H1 (cell line): ENCODE results near the gene NRXN2. TPM values are rescaled to one million over a fixed set of nuclear protein-coding genes. Genes with fewer than 3 reads are reported as not detected.

Experiments
- CTCF ChIA-PET: fragments of 300-600 bp; sonication (Branson Sonifier 250); formaldehyde crosslinking; loops from one replicate; lab custom pipeline; 2021; ENCODE audit not compliant: partially characterized antibody; lab: Charles Lee
- POLR2A ChIA-PET: fragments of 300-600 bp; sonication (Branson Sonifier 250); formaldehyde crosslinking; loops from one replicate; lab custom pipeline; 2021; ENCODE audit warnings: inconsistent platforms; ENCODE audit not compliant: partially characterized antibody; lab: Charles Lee
- DNase-seq, 2 experiments: peaks; one replicate each; pipeline versions ENCODE4 v3.0.0 to v3.0.0-alpha.2; 2010 to 2022; ENCODE audit warnings: low spot score in 2 of 2, low read depth in 1 of 2, mixed read lengths in 1 of 2
- FAIRE-seq: peaks from 2 replicates; lab custom pipeline; 2011; peaks lifted over from hg19 to GRCh38; lab: Jason Lieb, UNC
- H2AFZ ChIP-seq: 2 replicates; pipeline ENCODE4 v1.8.1; 2012; ENCODE audit warnings: low read length, inconsistent platforms
- H2AK5ac ChIP-seq: 2 replicates; pipeline ENCODE4 v1.6.1; 2013; ENCODE audit warnings: low read depth, low read length
- H2BK120ac ChIP-seq: replicated peaks from 2 replicates; pipeline ENCODE3; 2013; ENCODE audit warnings: low read depth, low read length, inconsistent platforms
- H2BK12ac ChIP-seq: 2 replicates; pipeline ENCODE4 v1.6.1; 2013; ENCODE audit warnings: low read depth, low read length
- H2BK15ac ChIP-seq: 2 replicates; pipeline ENCODE4 v1.6.1; 2013; ENCODE audit warnings: low read length
- H2BK20ac ChIP-seq: 2 replicates; pipeline ENCODE4 v1.6.1; 2013; ENCODE audit warnings: low read length
- H2BK5ac ChIP-seq: 2 replicates; pipeline ENCODE4 v1.6.1; 2013; ENCODE audit warnings: low read depth, low read length
- H3K14ac ChIP-seq: 2 replicates; pipeline ENCODE4 v1.6.1; 2013; ENCODE audit warnings: inconsistent platforms; ENCODE audit not compliant: insufficient read length
- H3K18ac ChIP-seq: 2 replicates; pipeline ENCODE4 v1.6.1; 2013; ENCODE audit warnings: low read length; ENCODE audit errors: extremely low read depth
- H3K23ac ChIP-seq: 2 replicates; pipeline ENCODE4 v1.6.1; 2013; ENCODE audit warnings: inconsistent platforms; ENCODE audit not compliant: insufficient read length
- H3K23me2 ChIP-seq: 2 replicates; pipeline ENCODE4 v1.6.1; 2013; ENCODE audit warnings: low read depth, low read length
- H3K27ac ChIP-seq: 2 replicates; pipeline ENCODE4 v1.6.1; 2011; ENCODE audit warnings: low read depth, low read length, inconsistent platforms
- H3K27me3 ChIP-seq, 4 experiments: replicated peaks in 1 of 4; 1 replicate in 1 of 4; 2 replicates in 3 of 4; pipeline versions ENCODE4 v1.6.1 to v1.8.1; 2011 to 2013; ENCODE audit warnings: low read length in 3 of 4, mild to moderate bottlenecking in 3 of 4, inconsistent platforms in 2 of 4, mixed read lengths in 2 of 4, moderate library complexity in 1 of 4; ENCODE audit not compliant: control insufficient read depth in 3 of 4, insufficient read depth in 3 of 4; ENCODE audit errors: extremely low read depth in 1 of 4
- H3K36me3 ChIP-seq, 4 experiments: 2 replicates each; pipeline versions ENCODE4 v1.6.1 to v1.8.1; 2011 to 2013; ENCODE audit warnings: mild to moderate bottlenecking in 4 of 4, low read length in 3 of 4, moderate library complexity in 2 of 4, control low read depth in 1 of 4, inconsistent platforms in 1 of 4; ENCODE audit not compliant: insufficient read depth in 4 of 4, control insufficient read depth in 2 of 4
- H3K4ac ChIP-seq: replicated peaks from 2 replicates; pipeline ENCODE3; 2013; ENCODE audit warnings: low read length, low read depth, mixed read lengths, inconsistent platforms; ENCODE audit not compliant: insufficient read length
- H3K4me1 ChIP-seq, 4 experiments: replicated peaks in 1 of 4; 1 replicate in 1 of 4; 2 replicates in 3 of 4; pipeline versions ENCODE4 v1.6.1 to v1.8.1; 2011 to 2013; ENCODE audit warnings: low read length in 3 of 4, inconsistent platforms in 2 of 4, mixed read lengths in 1 of 4; ENCODE audit not compliant: insufficient read depth in 4 of 4, control insufficient read depth in 3 of 4
- H3K4me2 ChIP-seq, 2 experiments: 2 replicates each; pipeline versions ENCODE4 v1.6.1 to v1.8.1; 2011 to 2013; ENCODE audit warnings: low read depth in 2 of 2, low read length in 2 of 2, control low read depth in 1 of 2, inconsistent platforms in 1 of 2, mild to moderate bottlenecking in 1 of 2; ENCODE audit not compliant: insufficient read depth in 1 of 2
- H3K4me3 ChIP-seq, 4 experiments: fragments of 200-600, 300-600 bp in 1 of 4; sonication (generic), shearing (Covaris generic), sonication (Bioruptor Twin) in 1 of 4; 2 replicates each; pipeline versions ENCODE4 v1.5.1 to v1.8.1; 2011 to 2016; ENCODE audit warnings: low read length in 4 of 4, low read depth in 3 of 4, control low read depth in 2 of 4, inconsistent platforms in 2 of 4, mild to moderate bottlenecking in 2 of 4, mixed read lengths in 1 of 4, moderate library complexity in 1 of 4; ENCODE audit not compliant: insufficient read depth in 2 of 4; ENCODE audit errors: extremely low read depth in 1 of 4
- H3K56ac ChIP-seq: replicated peaks from 2 replicates; pipeline ENCODE3; 2013; ENCODE audit warnings: low read depth, mild to moderate bottlenecking, mixed read lengths, low read length, inconsistent platforms; ENCODE audit not compliant: insufficient read length
- H3K79me1 ChIP-seq: 2 replicates; pipeline ENCODE4 v1.6.1; 2013; ENCODE audit warnings: low read depth, low read length, control low read depth
- H3K79me2 ChIP-seq, 2 experiments: 2 replicates each; pipeline versions ENCODE4 v1.6.1 to v1.8.1; 2012 to 2013; ENCODE audit warnings: low read length in 2 of 2, mild to moderate bottlenecking in 2 of 2, inconsistent platforms in 1 of 2; ENCODE audit not compliant: insufficient read depth in 2 of 2, control insufficient read depth in 1 of 2
- H3K9ac ChIP-seq, 4 experiments: replicated peaks in 1 of 4; 1 replicate in 1 of 4; 2 replicates in 3 of 4; pipeline versions ENCODE4 v1.6.1 to v1.8.1; 2011 to 2013; ENCODE audit warnings: low read depth in 3 of 4, low read length in 3 of 4, control low read depth in 2 of 4, mild to moderate bottlenecking in 2 of 4, moderate library complexity in 2 of 4, inconsistent platforms in 1 of 4; ENCODE audit errors: extremely low read depth in 1 of 4
- H3K9me3 ChIP-seq, 2 experiments: 2 replicates each; pipeline versions ENCODE4 v1.6.1 to v1.8.1; 2012 to 2013; ENCODE audit warnings: mild to moderate bottlenecking in 2 of 2, moderate library complexity in 2 of 2, control low read depth in 1 of 2, inconsistent platforms in 1 of 2, low read depth in 1 of 2, low read length in 1 of 2, mixed read lengths in 1 of 2; ENCODE audit not compliant: insufficient read depth in 2 of 2
- H4K20me1 ChIP-seq, 2 experiments: replicated peaks in 1 of 2; 2 replicates each; pipeline versions ENCODE3 to v1.8.1; 2011 to 2013; ENCODE audit warnings: inconsistent platforms in 2 of 2, low read length in 2 of 2, mild to moderate bottlenecking in 1 of 2; ENCODE audit not compliant: insufficient read depth in 2 of 2, control insufficient read depth in 1 of 2
- H4K5ac ChIP-seq: 2 replicates; pipeline ENCODE4 v1.6.1; 2013; ENCODE audit warnings: low read length, low read depth, mixed read lengths, inconsistent platforms; ENCODE audit not compliant: insufficient read length
- H4K8ac ChIP-seq: 2 replicates; pipeline ENCODE4 v1.8.0; 2013; ENCODE audit warnings: mild to moderate bottlenecking, moderate library complexity, low read length, inconsistent platforms; ENCODE audit not compliant: insufficient read depth; ENCODE audit errors: extremely low read depth
- H4K91ac ChIP-seq: replicated peaks from 2 replicates; pipeline ENCODE3; 2013; ENCODE audit warnings: low read length, mixed read lengths, inconsistent platforms; ENCODE audit not compliant: insufficient read length
- BCL11A ChIP-seq, 2 experiments: IDR thresholded peaks; one replicate each; pipeline ENCODE4 v1.6.1; 2011; ENCODE audit warnings: low read depth in 2 of 2, low read length in 2 of 2, mild to moderate bottlenecking in 2 of 2
- CBX8 ChIP-seq: fragments of 300-800, 300-1000 bp; sonication (generic); IDR thresholded peaks from 2 replicates; pipeline ENCODE4 v1.7.1; 2016; ENCODE audit warnings: low read depth, low read length, borderline replicate concordance
- CHD2 ChIP-seq: IDR thresholded peaks from 2 replicates; pipeline ENCODE4 v1.6.1; 2012; ENCODE audit warnings: low read length, improper control_type of control experiment
- JUN ChIP-seq: IDR thresholded peaks from 2 replicates; pipeline ENCODE4 v1.6.1; 2011; ENCODE audit warnings: low read depth, mild to moderate bottlenecking, improper control_type of control experiment, low read length
- KDM1A ChIP-seq: fragments of 200-600, 300-600 bp; sonication (generic); IDR thresholded peaks from 2 replicates; pipeline ENCODE4 v1.7.1; 2016; ENCODE audit warnings: mild to moderate bottlenecking, low read length, borderline replicate concordance
- RNF2 ChIP-seq: fragments of 200-900, 300-1000 bp; sonication (generic); IDR thresholded peaks from 2 replicates; pipeline ENCODE4 v1.7.1; 2016; ENCODE audit warnings: borderline replicate concordance, low read depth, mild to moderate bottlenecking, antibody characterized with exemption, low read length; ENCODE audit not compliant: poor library complexity, severe bottlenecking; ENCODE audit errors: missing control alignments
- SP1 ChIP-seq: IDR thresholded peaks from 2 replicates; pipeline ENCODE4 v1.6.1; 2011; ENCODE audit warnings: low read depth, low read length
- SP2 ChIP-seq: IDR thresholded peaks from 2 replicates; pipeline ENCODE4 v1.6.1; 2012; ENCODE audit warnings: mild to moderate bottlenecking, low read length, inconsistent platforms
- SP4 ChIP-seq: IDR thresholded peaks from 2 replicates; pipeline ENCODE4 v1.6.1; 2012; ENCODE audit warnings: low read length, inconsistent platforms
- SUZ12 ChIP-seq: fragments of 200-600 bp; sonication (generic); IDR thresholded peaks from 2 replicates; pipeline ENCODE4 v1.6.1; 2012; ENCODE audit warnings: mild to moderate bottlenecking, inconsistent platforms, low read length, moderate library complexity, mixed read lengths
- TAF7 ChIP-seq: optimal IDR thresholded peaks from 2 replicates; pipeline ENCODE3; 2011; ENCODE audit warnings: low read depth, mild to moderate bottlenecking, inconsistent platforms, low read length, moderate library complexity, borderline replicate concordance
- YY1 ChIP-seq: IDR thresholded peaks from 2 replicates; pipeline ENCODE4 v1.6.1; 2011; ENCODE audit warnings: low read depth, mild to moderate bottlenecking, low read length
- WGBS, 2 experiments: shearing (Covaris generic) in 1 of 2; methylation state at CpG; one replicate each; pipeline versions ENCODE4 v1.1.6 to v1.1.7; 2013 to 2015; ENCODE audit warnings: low lambda C conversion rate in 2 of 2, mixed read lengths in 2 of 2, inconsistent platforms in 1 of 2, low coverage in 1 of 2, missing lambda C conversion rate in 1 of 2; ENCODE audit not compliant: insufficient replicate concordance in 2 of 2, insufficient coverage in 1 of 2, insufficient read length in 1 of 2; ENCODE audit errors: extremely low coverage in 1 of 2, missing lambda C conversion rate in 1 of 2; 5-methylcytosine and 5-hydroxymethylcytosine counted together
- polyA plus RNA-seq, 7 experiments: library from polyadenylated mRNA; depleted of rRNA in 3 of 7; stranded (reverse) in 5 of 7; unstranded in 2 of 7; fragments of >200 nt in 5 of 7; fragments of 200-250 nt in 2 of 7; gene quantifications; 1 replicate in 5 of 7; 2 replicates in 1 of 7; 4 replicates in 1 of 7; pipeline versions ENCODE4 v1.2.1 to v1.2.3, GENCODE V29; 2011 to 2013; ENCODE audit warnings: missing spikeins in 2 of 7, mixed read lengths in 2 of 7
- total RNA-seq: library from RNA; stranded (reverse); fragmentation: NEBNext Ultra II Directional; extraction: Animal tissue kit (Norgen Biotek cat#: 25700); gene quantifications from 2 replicates; pipeline ENCODE4 v1.2.1, GENCODE V29; 2021
- TF ChIP-seq, protein P1 (sequence below): IDR thresholded peaks from 2 replicates; pipeline ENCODE4 v1.6.1; 2012; ENCODE audit warnings: inconsistent platforms

The NRXN2 gene
- total and polyA plus RNA-seq, 2 of the 8 experiments (the other 6 are each of a cell fraction or from before 2014, with no cell fraction given), result 1.3 to 11.5 TPM

DNA sequence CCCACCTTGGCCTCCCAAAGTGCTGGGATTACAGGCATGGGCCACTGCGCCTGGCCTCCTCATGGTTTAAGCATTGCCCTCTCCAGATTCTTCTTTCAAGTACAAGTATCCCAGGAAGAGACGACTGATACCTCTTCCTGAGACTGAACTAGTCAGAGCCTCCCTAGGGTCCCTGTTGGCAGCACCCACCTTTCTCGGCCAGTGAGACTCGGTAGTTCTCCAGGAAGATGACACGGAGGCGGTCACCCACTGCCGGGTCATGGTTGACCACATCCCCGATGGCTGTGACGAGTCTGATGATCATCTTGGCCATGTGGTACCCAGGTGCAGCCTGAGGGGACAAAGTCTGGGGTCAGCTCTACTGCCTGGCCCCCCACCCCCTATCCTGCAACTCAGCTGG lies 28.1 kb upstream of the NRXN2 start:
- H3K36me3 ChIP-seq, result no peaks in the 10 kb centered on the region; a peak in 1 of 8 replicates
- no peak overlapping the region for H2AK5ac ChIP-seq
- H3K79me1 ChIP-seq, result no peaks in the 10 kb centered on the region
- no peak overlapping the region for H4K5ac ChIP-seq
- no peak overlapping the region for H3K4me2 ChIP-seq
- no peak overlapping the region for H3K4ac ChIP-seq
- H3K56ac ChIP-seq, result no peak overlapping the region
- H3K27me3 ChIP-seq, result no peaks in the 10 kb centered on the region
- no peak overlapping the region for H3K14ac ChIP-seq
- WGBS, 2 experiments, result 96% methylated on average over 9 of the region's 9 CpGs; no CpG with 5 or more reads in 1 of the 2 experiments
- CTCF ChIA-PET, result interaction anchor here (0.7 to 23.7 kb wide), 7 partner anchors 9 to 384 kb away, joined by 3 to 376 read pairs (median 3); partner anchors contain the start of genes PYGM and RASGRP2
- DNase-seq (no peak), FAIRE-seq (no peak)
- no peak overlapping the region for H2AFZ ChIP-seq
- POLR2A ChIA-PET, result interaction anchor here (29.2 to 42.9 kb wide), 2 partner anchors 2 to 15 kb away, joined by 1087 read pairs; partner anchors contain the start of genes PYGM, RASGRP2 and SF1
- H2BK12ac ChIP-seq, result no peak overlapping the region
- H3K18ac ChIP-seq, result no peak overlapping the region
- H2BK5ac ChIP-seq, result no peak overlapping the region
- H3K9me3 ChIP-seq, result no peaks in the 10 kb centered on the region
- H2BK20ac ChIP-seq, result no peak overlapping the region
- H3K23ac ChIP-seq, result no peak overlapping the region
- H3K9ac ChIP-seq, result no peak overlapping the region
- peaks cover 0 to 7% (median 4%) of the 10 kb centered on the region in 4 experiments; a peak in 4 of 7 replicates for H3K4me1 ChIP-seq
- no peak overlapping the region for H3K4me3 ChIP-seq
- no peaks in the 10 kb centered on the region for H4K20me1 ChIP-seq
- no peak overlapping the region for H2BK15ac ChIP-seq
- H3K27ac ChIP-seq, result no peak overlapping the region
- H3K23me2 ChIP-seq, result no peaks in the 10 kb centered on the region; the same call in 1 of the 2 replicates
- no peak overlapping the region for H4K8ac ChIP-seq
- no peaks in the 10 kb centered on the region for H3K79me2 ChIP-seq
- H2BK120ac ChIP-seq, result no peak overlapping the region
- H4K91ac ChIP-seq, result no peak overlapping the region
- TF ChIP-seq TAF7 (no peak), JUN (no peak), CHD2 (no peak), RNF2 (no peak), BCL11A (IDR thresholded peaks at IDR 0.05; ENCODE audit: low read depth in 2 of 2, low read length in 2 of 2) (no peak), SUZ12 (no peak), CBX8 (no peak), YY1 (no peak), SP4 (no peak), SP2 (no peak), KDM1A (no peak), SP1 (no peak)
- TF ChIP-seq, protein P1, sequence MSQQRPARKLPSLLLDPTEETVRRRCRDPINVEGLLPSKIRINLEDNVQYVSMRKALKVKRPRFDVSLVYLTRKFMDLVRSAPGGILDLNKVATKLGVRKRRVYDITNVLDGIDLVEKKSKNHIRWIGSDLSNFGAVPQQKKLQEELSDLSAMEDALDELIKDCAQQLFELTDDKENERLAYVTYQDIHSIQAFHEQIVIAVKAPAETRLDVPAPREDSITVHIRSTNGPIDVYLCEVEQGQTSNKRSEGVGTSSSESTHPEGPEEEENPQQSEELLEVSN, result no peak
